Panc1 (cell line): ENCODE results near the gene CERS1.

ENCODE experiments used
- CTCF ChIP-seq: fragments of 450-650 bp; IDR thresholded peaks from 2 replicates; pipeline ENCODE4 v1.5.1; 2017; ENCODE audit warnings: mild to moderate bottlenecking
- POLR2AphosphoS5 ChIP-seq: IDR thresholded peaks from 2 replicates; pipeline ENCODE4 v1.6.1; 2012; ENCODE audit warnings: mild to moderate bottlenecking, low read depth, low read length, moderate library complexity
- REST ChIP-seq, 2 experiments: IDR thresholded peaks; 2 replicates each; pipeline ENCODE4 v1.6.1; 2011 to 2012; ENCODE audit warnings: low read depth in 2 of 2, control low read depth in 1 of 2, low read length in 1 of 2, mild to moderate bottlenecking in 1 of 2, moderate library complexity in 1 of 2; ENCODE audit not compliant: insufficient read depth in 1 of 2

GRCh38 chr19:18919086-18919899 is 23.3 kb upstream of the CERS1 start, which contains the start of the genes COPE and DDX49:
- TF ChIP-seq CTCF (no peak), POLR2AphosphoS5 (no peak; the same call in none of the 2 replicates), REST (IDR thresholded peaks at IDR 0.05; ENCODE audit: insufficient read depth in 1 of 2, low read depth in 2 of 2, low read length in 1 of 2) (no peak)
